ENCODE measurements around the gene CFD.
"Not testable (repeated sequence)": the region's sequence is repeated elsewhere in the genome, so short reads cannot be mapped to it uniquely, and the experiment has no call there.

Gene CFD

DNA sequence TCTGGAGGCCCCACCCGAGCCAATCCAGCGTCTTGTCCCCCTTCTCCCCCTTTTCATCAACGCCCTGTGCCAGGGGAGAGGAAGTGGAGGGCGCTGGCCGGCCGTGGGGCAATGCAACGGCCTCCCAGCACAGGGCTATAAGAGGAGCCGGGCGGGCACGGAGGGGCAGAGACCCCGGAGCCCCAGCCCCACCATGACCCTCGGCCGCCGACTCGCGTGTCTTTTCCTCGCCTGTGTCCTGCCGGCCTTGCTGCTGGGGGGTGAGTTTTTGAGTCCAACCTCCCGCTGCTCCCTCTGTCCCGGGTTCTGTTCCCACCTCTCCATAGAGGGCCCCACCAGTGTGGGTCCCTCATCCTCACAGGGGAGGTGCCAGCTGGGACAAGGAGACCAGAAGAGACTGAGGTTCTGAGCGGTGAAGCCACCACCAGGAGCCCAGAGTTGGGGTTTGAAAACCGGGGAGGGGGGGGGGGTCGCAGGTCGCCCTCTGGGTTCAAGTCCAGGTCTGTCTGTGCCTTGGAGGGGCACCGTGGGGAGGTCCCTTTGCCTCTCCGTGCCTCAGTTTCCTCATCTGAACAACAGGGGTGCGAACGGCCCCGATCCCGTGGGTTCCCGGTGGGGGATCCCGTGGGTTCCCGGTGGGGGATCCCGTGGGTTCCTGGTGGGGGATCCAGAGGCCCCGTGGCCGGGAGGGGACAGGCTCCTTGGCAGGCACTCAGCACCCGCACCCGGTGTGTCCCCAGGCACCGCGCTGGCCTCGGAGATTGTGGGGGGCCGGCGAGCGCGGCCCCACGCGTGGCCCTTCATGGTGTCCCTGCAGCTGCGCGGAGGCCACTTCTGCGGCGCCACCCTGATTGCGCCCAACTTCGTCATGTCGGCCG is 7.1 kb upstream of the CFD start, which contains the start of gene ELANE:
Gene ELANE (plus strand): TSS at position 168 of the 878 bp plus-strand sequence. CDS start 26 bp downstream, at position 194.
- DNase-seq (ENCODE audit: low read depth) = no peak

DNA sequence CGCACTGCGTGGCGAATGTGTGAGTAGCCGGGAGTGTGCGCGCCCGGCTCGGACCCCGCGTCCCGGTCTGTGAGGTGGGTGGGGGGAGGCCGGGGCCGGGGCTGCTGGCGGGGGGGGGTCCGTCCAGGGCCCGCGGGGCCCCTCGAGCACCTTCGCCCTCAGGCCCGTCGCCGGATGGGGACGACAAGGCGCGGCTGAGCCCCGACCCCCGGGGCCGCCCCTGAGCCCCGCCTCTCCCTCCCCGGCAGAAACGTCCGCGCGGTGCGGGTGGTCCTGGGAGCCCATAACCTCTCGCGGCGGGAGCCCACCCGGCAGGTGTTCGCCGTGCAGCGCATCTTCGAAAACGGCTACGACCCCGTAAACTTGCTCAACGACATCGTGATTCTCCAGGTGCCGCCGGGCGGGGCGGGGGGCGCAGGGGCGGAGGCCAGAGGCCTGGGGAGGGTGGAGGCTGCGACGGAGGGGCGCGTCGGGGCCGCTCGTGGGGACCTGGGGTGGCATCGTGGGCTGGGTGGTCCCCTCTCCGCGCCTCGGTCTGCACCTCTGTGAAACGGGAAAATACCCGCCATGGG is 6.4 kb upstream of the CFD start:
- no peak for DNase-seq (ENCODE audit: low read depth)

DNA sequence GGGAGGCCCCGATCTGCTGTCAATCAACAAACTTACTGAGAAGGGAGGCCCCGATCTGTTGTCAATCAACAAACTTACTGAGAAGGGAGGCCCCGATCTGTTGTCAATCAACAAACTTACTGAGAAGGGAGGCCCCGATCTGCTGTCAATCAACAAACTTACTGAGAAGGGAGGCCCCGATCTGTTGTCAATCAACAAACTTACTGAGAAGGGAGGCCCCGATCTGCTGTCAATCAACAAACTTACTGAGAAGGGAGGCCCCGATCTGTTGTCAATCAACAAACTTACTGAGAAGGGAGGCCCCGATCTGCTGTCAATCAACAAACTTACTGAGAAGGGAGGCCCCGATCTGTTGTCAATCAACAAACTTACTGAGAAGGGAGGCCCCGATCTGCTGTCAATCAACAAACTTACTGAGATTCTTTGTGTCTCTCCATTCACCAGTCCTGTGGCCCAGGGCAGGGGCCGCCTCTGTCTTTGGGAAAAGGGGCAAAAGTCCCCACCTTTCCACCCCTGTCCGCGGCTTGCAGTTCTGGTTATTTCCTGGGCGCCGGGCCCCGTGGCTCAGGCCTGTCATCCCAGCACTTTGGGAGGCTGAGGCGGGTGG is 5.7 kb upstream of the CFD start:
- not testable (repeated sequence) for DNase-seq (ENCODE audit: low read depth)

DNA sequence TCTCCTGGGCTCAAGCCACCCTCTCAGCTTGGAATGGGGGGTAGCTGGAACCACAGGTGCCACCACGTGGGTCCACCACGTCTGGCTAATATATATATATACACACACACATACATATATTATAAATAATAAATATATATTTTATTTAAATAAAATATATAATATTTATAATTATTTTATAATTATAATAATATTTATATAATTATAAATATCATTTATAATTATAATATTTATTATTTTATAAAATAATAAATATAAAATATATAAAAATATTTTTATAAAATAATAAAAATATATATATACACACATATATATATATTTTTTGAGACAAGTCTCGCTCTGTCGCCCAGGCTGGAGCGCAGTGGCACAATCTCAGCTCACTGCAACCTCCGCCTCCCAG is 4.9 kb upstream of the CFD start:
- no peak for DNase-seq (ENCODE audit: low read depth)

DNA sequence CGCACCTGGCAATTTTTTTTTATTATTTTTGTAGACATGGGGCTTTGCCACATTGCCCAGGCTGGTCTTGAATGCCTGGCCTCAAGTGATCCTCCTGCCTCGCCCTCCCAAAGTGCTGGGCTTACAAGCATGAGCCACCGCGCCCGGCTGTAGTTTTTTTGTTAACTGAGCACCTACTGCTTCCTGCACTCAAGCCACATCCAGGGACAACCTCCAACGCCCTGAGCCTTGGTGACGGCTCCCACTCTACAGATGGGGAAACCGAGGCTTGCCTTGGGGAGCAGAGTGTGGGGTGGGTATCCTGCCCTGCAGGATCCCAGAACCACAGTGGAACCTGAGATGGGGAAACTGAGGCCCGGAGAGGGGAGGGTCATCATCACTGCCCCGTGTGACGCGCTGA is 4.3 kb upstream of the CFD start:
- DNase-seq (ENCODE audit: low read depth) = no peak

DNA sequence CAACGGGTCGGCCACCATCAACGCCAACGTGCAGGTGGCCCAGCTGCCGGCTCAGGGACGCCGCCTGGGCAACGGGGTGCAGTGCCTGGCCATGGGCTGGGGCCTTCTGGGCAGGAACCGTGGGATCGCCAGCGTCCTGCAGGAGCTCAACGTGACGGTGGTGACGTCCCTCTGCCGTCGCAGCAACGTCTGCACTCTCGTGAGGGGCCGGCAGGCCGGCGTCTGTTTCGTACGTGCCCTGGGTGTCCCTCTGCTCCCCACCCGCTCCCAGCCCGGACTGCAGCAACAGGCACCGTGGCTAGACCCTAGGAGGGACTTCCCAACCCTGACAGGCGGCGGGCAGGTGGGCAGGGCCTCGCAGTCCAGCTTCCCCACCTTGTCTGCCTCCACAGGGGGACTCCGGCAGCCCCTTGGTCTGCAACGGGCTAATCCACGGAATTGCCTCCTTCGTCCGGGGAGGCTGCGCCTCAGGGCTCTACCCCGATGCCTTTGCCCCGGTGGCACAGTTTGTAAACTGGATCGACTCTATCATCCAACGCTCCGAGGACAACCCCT is 3.8 kb upstream of the CFD start:
- no peak for DNase-seq (ENCODE audit: low read depth)

DNA sequence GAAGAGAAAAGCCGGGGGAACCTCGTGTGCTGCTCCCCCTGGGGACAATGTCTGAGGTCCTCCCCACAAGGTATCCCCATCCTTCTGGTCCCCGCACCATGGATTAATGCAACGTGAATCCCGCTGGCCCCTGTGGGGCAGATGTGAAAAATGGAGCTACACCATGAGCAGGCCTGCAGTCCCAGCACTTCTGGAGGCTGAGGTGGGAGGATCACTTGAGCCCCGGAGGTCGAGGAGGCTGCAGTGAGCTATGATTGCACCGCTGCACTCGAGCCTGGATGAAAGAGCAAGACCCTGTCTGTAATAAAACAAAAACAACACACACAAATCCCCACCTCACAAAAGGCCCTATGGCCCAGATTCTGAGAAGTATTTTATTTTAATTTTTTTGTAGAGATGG is 1.2 kb upstream of the CFD start:
- no peak for DNase-seq (ENCODE audit: low read depth)

DNA sequence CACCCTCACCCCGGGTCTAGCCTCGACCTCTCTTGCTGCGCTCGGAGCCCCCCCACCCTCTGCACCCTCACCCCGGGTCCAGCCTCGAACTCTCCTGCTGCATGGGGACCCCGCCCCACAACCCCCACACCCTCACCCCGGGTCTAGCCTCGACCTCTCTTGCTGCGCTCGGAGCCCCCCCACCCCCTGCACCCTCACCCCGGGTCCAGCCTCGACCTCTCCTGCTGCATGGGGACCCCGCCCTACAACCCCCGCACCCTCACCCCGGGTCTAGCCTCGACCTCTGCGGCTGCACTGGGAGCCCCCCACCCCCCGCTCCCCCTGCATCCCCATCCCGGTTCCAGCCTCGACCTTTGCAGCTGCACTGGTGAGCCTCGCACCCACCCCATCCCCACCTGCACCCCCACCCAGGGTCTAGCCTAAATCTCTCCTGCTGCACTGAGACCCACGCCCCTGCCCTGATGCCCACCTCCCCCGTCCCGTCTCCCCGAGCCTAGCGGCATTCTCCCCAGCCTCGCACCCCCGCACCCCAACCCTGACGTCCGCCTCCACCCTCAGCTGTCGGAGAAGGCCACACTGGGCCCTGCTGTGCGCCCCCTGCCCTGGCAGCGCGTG is 1.8 kb downstream of the CFD start:
- no peak for DNase-seq (ENCODE audit: low read depth)

DNA sequence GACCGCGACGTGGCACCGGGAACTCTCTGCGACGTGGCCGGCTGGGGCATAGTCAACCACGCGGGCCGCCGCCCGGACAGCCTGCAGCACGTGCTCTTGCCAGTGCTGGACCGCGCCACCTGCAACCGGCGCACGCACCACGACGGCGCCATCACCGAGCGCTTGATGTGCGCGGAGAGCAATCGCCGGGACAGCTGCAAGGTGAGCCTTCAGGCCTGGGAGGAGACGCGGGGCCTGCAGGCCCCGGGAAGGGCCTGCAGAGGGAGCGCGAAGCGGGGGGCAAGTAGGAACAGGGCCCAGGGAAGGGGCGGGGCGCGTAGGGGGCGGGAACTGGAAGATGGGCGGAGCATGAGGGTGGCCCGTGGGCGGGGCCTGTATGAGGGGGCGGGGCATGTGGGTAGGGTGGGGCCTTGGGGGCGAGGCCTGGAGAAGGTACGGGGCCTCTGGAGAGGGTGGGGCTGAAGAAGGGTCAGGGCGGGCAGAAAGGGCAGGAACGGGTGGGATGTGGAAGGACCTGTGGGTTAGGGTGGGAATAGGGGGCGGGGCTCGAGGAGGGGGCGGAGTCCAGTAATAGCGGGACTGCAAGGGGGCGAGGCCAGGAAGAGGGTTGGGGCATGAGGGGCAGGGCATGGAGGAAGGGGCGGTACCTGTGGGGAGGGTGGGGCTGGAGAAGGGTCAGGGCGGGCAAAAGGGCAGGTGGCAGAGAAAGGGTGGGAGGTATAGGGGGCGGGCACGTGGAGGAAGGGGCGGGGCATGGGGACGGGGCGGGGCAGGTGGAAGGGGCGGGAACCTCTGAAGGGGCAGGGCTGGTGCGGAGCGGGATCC is 2.5 kb downstream of the CFD start:
- no peak for DNase-seq (ENCODE audit: low read depth)

DNA sequence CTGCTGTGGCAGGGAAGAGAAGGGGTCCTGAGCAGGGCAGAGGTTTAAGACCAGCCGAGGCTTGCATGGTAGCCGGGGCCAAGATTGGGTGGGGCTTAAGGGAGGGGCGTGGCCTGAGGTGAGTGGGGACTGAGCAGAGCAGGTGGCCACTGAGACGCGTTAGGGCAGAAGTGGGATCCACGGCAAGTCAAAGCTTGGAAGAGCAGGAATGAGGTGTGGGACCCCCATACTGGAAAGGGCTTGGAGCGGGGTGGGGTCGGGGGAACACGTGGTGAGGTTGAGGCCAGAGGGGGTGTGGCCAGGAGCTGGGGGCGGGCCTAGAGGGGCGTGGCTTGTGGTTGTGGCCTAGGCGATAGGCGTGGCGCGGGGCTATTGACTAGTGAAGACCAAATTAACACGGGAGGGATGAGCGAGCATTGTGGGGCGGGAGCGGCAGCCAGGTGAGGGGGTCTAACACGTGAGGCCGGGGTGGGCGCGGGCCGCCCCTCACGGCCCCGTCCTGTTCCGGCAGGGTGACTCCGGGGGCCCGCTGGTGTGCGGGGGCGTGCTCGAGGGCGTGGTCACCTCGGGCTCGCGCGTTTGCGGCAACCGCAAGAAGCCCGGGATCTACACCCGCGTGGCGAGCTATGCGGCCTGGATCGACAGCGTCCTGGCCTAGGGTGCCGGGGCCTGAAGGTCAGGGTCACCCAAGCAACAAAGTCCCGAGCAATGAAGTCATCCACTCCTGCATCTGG is 3.3 kb downstream of the CFD start:
- no peak for DNase-seq (ENCODE audit: low read depth)

DNA sequence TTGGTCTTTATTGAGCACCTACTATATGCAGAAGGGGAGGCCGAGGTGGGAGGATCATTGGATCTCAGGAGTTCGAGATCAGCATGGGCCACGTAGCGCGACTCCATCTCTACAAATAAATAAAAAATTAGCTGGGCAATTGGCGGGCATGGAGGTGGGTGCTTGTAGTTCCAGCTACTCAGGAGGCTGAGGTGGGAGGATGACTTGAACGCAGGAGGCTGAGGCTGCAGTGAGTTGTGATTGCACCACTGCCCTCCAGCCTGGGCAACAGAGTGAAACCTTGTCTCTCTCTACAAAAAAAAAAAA is 3.8 kb downstream of the CFD start:
- DNase-seq (ENCODE audit: low read depth) = no peak

DNA sequence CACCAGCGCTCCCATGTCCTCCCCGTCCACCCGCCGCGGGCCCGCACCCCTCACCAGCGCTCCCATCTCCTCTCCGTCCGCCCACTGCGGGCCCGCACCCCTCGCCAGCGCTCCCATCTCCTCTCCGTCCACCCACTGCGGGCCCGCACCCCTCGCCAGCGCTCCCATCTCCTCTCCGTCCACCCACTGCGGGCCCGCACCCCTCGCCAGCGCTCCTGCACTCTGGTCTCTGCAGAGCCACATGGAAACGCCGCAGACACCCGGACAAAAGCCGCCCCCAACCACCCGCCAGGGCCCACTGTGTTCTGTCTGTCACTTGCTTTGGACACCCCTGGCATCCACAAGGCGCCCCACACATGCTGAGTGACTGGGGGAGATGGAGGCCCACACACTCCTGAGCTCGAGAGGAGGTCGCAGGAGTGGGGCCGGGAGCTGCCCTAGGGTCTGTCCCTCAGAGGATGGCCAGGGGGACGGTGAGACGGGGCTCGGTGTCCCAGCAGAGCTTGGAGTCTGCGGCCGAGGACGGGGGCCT is 7.4 kb downstream of the CFD start:
- no peak for DNase-seq (ENCODE audit: low read depth)

DNA sequence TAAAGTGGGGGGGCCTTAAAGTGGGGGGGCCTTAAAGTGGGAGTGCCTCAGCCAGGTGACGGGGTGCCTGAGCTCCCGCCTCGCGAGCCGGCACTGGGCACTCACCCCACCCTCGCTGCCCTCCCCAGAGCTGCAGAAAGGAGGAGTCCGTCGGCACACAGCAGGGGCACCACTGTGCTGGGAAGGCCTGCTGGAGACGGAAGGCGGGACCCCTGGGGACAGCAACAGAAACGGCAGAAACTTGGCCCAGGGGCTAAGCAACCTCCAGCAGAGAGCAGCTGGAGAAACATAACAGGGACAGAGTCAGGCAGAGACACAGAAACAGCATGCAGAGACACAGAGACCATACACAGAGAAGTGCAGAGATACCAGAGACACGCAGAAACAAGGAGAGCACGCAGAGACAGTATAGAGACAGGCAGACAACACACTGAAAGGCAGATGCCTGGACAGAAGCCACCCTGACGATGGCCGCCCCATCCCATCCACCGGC is 7.9 kb downstream of the CFD start:
- DNase-seq (ENCODE audit: low read depth) = no peak

DNA sequence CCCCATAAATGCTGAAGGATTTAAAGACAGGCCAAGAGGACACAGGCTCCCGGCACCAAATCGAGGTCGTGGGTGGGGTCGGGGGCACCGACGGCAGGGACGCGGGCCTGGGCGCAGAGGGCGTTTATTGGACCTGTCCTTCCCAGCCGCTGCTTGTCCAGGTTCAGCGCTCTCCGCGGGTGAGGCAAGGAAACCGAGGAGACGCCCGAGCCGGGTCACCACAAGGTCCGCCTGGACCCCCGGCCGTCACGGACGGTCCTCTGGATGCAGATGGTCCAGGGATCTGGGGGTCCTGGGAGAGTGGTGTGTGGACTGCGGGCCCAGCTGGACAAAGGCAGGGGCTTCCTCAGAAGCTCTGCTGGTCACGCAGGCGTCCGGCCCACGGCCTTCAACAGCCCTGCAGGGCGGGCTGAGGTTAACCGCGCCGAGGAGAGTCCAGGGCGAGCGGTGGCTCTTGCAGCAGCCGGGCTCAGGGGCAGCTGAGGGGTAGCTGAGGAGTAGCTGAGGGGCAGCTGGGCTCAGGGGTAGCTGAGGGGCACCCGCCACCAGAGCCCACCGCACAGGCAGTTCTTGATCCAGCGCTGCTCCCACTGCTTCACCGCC is 8.5 kb downstream of the CFD start:
- no peak for DNase-seq (ENCODE audit: low read depth)

DNA sequence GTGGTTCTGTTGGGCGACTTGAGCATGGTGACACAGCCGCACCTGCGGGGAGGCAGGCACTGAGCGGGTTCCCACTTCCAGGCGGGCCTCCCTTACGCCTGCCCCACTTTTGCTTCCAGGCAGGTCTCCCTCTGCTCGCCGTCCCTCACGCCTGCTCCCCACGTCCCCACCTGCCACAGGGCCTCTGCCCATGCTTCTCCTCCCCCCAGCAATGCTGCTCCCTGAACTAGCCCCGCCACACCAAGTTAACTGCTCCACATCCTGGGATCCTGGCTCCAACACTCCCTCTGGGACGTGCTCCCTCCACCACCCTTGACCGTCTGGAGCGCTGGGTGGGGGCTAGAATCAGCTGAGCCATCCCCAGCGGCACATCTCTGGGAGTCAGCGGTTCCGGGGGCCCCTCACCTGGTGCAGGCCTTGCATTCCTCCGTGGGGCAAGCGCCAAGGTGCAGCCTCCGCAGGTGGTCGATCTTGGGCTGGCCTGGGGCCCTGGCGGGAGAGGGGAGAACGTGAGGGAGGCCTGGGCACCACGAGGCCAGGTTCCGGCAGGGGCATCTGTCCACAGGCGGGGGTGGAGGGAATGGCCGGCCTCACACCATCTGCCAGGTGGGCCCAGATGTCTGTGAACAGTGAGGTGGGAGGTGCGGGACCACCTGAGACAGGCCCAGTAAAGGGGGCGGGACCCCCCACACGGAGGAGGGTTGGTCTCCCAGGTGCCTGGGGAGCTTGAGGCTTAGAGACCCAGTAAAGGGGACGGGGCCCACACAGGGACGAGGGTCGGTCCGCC is 9.2 kb downstream of the CFD start:
- no peak for DNase-seq (ENCODE audit: low read depth)

DNA sequence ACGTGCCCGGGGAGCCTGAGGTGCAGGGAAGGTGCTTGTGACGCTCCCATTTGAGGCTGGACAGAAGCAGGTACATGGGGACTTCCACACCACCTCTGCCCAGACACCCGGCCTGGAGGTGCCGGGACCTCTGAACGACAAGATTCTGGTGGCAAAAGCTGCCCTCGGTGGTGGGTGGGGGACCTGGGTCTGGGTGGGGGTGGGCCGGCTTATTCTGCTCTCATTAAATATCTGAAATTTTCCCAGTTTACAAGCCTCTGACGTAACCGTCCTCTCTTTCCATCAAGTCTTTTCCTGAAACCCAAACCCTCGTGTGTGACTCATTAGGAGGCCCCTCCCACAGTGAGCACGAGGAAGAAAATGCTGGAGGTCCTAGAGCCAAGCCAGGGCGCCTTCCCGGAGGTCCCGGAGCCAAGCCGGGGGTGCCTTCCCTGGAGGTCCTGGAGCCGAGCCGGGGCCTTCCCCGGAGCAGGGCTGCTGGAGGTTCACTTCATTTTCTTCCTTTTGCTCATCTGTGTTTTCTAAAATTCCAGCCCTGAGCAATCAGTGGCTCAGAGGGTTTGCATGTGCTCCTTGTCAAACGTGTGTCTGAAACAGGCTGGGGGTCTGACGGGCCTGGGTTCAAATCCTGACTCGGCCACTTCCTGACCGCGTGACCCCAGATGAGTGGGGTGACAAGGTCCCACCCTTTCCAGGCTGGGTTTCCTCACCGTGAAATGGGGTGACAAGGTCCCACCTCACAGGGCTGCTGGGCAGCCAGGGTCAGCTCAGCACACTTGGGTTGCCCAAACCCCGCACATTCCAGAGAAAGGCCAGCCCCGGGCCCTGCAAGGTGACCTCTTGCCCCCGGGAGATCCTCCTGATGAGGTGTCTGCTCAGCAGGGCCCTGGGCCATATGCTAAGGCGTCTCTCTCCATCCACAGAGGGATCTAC is 10.0 kb downstream of the CFD start:
- DNase-seq (ENCODE audit: low read depth) = peak; percentile 91

DNA sequence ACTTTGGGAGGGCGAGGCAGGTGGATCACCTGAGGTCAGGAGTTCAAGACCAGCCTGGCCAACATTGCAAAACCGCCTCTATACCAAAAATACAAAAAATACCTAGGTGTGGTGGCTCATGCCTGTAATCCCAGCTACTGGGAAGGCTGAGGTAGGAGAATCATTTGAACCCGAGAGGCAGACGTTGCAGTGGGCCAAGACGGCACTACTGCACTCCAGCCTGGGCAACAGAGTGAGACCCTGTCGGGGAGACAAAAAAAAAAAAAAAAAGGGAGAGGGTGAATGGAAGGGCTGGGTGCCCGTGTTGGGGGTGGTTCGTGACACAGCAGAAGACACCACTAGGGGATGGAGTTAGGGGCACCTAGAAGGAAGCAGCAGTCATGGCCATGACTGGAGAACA is 10.8 kb downstream of the CFD start:
- DNase-seq (ENCODE audit: low read depth) = no peak

DNA sequence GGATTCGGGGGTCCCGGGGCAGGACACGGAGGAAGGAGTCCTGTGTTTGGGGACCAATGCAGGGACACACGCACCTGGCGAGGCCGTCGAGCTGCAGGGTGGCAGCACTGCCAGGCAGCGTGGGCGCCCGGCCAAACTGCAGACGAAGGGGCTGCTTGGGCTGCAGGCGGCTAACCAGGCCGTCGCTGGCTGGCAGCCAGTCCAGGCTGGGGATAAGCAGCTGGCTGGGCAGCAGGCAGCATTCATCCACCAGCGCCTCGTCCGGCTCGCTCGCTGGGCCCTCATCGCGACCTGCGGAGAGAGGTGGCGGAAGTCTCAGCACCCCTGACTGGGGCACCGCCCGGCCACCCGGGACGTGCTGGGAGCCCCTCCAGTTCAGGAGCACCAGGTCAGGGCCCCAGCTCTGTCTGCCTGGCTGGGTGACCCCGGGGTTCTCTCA is 11.5 kb downstream of the CFD start:
- DNase-seq (ENCODE audit: low read depth) = no peak

All from fibroblast of the conjunctiva (primary cell).